ENCODE data around the gene SFSWAP. TPM values are rescaled to one million over a fixed set of nuclear protein-coding genes. Genes with fewer than 3 reads are reported as not detected.
"Not testable (repeated sequence)": the region's sequence is repeated elsewhere in the genome, so short reads cannot be mapped to it uniquely, and the experiment has no call there.

Gene SFSWAP
- polyA plus RNA-seq, 5 donors, result 45.5 to 60.3 (median 53.6) TPM

DNA sequence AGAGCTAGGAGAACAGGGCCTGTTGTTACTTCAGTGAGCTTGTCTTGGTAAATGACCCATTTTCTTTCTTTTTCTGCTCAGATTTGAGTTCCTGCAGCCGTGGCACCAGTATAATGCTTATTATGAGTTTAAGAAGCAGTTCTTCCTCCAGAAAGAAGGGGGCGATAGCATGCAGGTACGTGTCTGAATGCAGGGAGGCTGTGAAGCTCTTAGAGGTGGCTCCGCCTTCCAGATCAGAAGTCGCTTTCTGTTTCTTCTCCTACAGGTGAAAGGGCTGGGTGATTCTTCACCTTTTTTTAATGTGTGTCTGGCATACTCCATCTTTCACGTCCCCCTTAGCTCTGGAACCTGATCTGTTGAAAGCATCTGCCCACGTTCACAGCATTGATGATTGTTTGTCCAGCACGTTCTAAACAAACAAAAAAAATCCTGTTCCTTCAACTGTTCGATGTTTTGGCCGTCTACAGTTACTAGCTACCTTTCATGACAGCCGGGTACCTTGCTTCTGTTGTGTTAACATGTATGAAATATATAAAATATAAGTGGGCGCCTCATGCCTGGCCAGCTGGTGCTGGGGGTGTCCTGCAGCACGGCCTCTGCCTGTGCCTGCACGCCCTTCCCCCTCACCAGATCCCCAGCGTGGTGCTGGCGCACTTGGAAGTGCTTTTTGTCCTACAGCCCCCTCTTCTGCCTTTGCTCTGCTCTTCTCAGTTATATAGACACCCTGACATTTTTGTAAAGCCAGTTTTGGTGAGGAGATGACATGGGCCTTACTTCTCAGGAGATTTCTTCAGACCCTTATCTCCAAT, 44.6 kb downstream of the SFSWAP start:
- DNase-seq, result no peak

DNA sequence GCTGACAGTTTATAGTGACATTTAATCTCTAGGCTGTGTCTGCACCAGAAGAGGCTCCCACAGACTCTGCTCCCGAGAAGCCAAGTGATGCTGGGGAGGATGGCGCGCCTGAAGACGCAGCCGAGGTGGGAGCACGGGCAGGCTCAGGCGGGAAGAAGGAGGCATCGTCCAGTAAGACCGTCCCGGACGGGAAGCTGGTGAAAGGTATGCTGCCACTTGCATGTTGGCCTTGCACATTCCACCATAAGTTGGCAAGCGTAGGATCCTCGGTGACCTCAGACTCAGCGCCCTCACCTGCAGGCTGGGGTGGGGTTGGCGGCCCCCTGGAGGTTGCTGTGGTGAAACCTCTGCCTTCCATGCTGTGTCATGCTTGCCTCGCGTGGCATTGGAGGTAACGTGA, 45.6 kb downstream of the SFSWAP start:
- no peak for DNase-seq

DNA sequence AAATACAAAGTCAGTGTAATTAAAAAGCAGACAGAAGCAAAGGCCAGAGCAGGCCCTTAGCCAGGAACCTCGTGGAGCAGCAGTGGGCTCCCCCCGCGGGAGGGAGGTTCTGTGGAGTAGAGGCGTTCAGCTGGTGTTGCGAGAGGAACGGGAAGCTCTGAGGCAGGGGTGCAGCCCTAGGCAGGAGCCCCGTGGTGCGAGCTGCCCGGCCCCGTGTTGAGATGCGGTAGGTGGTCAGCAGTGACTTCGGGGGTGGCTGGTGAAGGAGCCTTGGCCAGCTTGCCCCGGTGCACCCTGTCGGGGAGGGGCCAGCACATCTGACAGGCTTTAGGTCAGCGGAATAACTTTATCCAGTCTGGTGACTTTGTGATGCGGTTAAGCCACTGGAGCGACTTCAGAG, 46.2 kb downstream of the SFSWAP start:
- DNase-seq, result no peak

DNA sequence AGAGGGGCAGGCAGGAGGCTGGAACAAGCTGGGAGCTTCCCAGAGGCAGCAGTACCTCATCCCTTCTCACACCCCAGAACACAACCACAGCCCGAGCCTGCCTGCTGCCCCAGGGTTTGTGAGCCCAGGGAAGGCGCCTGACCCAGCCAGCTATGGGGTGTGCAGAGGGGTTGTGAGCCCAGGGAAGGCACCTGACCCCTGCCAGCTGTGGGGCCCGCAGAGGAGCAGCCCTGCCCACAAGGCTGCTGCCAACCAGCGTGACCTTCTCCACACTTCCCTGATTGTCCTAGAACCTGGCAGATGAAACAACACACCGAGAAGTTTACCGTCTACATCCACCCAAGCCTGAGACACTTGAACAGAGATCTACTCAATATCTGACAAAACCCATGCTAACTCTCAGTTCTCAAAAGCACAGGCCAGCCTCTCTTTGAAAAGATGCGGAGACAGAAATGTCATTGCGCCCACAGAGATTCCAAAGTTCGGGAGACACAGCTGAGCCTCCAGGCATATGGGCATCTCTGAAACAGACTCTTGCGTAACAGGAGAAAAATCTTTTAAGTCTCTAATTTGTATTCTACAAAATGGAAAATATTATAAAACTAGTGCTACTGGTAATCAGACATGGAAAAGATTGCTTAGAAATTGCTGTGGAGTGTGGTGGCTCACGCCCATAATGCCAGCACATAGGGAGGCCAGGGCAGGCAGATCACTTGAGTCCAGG, 47.3 kb downstream of the SFSWAP start:
- DNase-seq, result no peak

DNA sequence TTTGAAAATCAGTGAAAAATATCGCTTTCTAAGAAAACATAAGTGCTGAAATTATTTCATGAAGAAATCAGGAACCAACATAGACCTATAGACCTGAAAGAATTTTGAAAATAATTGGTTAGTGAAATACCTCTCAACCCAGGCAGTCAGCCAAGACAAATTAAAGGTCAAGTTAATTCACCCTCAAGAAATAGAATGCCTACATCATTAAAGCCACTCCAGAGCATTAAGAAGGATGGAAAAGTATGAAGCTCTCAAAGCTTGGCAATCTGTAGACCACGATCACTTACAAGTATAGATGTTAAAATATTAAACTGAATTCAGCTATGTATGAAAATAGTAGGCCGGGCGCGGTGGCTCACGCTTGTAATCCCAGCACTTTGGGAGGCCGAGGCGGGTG, 48.3 kb downstream of the SFSWAP start:
- peak; percentile 13 to 24 for DNase-seq

DNA sequence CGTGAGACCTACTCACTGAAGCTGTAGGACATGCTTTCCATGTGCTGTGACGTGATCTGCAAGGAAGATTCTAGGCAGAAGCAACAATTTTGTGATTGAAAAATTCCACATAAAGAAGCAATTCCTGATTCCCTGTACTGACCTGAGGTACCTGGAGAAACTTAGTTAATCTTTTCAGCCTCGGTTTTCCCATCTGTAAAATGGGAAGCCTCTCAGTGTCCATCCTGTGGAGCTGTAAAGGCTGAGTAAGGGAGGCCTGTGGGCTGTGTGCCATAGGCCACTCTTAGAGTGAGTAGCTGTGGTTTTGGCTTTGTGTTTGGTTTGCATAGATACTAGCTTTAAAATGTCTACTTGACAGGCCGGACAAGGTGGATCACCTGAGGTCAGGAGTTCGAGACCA, 50.7 kb downstream of the SFSWAP start:
- DNase-seq, result no peak

DNA sequence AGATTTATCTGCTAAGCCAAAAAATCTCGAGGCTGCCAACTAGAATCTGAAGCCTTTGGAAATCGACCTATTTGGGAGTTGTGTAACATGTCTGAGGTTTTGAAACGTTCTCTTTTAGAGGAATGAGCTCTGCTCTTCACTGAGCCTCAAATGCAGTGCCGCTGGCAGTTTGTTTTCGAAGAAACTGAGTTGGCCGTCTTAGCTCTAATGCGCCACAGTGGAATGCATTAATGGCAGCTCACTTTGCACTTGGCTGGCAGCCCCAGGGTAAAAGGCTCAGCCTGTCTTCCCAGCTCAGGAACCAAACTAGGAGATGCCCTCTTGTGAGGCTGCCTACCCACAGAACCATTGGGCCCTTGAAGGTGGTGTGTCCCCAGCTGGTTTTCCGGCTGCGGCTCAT, 53.8 kb downstream of the SFSWAP start:
- no peak for DNase-seq

DNA sequence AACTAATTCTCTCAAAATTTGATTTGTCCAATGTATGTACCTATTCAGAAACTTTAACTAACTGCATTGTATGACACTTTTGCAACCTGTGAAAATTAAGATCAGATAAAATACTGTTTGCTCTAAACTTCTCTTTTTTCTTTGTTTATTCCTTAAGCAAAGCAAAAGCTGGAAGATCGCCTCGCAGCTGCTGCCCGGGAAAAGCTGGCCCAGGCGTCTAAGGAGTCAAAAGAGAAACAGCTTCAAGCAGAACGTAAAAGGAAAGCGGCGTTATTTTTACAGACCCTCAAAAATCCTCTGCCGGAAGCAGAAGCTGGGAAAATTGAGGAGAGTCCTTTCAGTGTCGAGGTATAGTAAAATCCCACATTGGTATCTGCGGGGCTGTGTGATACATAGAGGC, 55.1 kb downstream of the SFSWAP start:
- no peak for DNase-seq

DNA sequence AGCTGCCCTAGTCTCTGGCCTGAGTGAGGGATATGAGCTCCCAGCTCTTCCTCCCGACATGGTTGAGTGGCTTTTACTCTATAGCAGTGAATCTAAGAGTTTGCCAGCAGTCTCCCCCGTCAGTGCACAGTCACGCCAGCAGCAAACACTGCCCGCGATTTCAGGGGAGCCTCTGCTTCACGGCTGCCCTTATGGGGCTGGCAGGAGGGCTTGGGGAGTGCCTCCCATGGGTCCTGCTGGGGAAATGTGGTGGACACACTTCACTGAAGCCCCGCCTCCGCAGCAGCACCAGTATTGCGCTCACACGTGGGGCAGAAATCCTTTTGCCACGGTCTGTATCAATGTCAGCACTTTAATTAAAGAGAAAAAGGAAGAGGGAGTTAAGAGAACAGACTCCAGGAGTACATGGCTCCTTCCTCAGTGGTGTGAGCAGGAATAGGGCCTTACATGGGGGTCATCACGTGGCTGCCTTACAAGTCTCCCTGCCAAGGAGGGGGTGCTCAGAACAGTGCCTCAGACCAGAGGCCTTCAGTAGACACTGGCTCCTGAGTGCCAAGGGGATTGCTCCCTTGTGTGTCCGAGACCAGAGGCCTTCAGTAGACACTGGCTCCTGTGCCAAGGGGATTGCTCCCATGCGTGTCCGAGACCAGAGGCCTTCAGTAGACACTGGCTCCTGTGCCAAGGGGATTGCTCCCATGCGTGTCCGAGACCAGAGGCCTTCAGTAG, 55.7 kb downstream of the SFSWAP start:
- no peak for DNase-seq

DNA sequence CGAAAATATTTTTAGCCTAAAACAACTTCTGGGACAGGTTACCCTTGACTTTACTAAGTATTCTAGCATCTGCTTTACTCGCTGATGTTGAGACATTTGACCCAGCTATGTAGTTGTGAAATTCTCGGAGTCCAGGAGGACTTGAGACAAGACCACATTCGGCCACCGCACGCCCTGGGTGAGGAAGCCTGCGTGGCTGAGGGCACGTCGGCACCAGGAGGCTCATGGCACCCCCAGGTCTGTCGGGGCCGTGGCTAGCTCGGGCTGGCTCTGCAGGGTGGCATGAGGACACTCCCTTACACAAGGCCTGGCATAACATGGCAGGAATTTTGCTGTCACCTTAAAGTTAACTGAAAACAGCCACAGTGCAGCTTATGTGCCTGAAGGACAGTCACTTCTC, 59.2 kb downstream of the SFSWAP start:
- no peak for DNase-seq

DNA sequence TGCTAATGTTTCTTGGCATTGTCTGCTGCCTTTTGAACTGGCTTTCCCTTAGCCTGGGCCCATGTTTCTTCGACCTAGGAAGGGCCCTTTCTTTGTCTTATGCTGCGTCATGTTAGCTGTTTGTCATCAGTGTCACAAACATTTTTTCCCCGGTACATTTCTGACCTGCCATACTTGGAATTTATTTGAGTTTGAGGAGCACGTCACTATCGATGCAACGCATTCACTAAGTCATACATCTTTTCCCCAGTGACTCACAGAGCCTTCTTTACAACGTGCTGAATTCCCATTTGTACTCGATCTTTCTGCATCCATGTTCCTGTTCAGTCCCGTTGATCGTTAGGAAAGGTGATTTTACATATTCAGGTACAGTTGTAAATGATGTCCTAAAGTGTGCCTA, 61.1 kb downstream of the SFSWAP start:
- no peak for DNase-seq

DNA sequence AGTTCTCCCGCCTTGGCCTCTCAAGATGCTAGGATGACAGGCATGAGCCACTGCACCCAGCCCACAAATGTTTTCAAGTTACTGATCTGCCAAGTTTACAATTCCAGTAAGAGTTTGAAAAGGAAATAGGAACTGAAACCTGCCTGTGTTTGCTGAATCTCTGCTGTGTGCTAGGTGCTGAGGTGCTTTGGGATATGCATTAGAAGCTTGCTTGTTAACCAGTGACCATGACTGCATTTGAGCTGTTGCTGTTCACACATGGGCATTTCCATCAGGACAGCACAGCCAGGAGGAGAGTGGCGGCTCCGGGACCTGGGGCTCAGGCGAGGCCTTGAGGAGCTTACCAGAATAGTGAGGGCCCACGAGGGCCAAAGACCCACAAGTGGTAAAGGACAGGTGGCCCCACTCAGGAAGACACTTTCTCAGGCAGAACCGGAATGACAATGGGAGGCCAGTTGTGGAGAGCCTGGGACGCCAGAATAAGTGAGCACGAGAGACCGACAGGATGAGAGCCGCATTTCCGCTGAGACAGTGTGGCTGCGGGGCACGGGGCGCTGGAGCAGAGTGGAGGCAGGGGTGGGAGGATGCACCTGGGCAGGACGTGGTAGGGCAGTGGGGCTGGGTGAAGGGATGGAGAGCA, 62.8 kb downstream of the SFSWAP start:
- no peak for DNase-seq

DNA sequence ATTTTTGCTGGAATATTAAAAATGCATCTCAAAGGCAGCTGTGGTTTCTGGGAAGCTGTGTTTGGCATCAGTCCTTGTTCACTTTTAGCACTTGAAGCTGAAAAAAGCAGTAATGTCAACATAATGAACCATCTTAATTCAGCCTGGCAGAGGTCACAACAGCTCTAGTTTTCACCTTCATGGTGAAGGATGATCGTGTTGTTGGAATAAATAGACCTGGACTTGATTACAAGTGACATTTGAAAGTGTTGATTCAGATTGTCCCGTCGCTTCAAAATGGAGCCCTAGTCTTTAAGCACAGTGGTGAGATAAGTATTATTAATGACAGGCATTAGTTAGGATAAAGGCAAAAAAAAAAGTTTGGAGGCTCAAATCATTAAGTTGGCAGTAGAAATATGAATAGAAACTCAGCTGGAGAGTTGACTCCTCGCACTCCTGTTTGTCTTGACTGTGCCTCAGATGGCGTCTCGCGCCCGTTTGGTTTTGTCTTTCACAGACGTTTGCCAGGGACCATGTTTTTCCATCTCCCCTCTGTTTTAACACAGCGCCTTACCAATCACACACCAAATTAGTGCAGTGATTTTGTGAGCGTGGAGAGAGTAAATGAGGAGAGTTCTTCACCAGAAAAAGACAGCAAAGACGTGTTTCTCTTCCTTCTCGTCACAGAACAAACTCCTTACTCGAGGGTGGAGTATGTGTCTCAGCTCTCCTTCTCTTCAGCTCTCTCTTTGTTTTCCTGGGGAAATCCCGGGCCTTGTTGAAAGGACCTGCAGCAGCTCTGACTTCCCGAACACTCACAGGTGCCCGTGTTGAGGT, 63.9 kb downstream of the SFSWAP start:
- DNase-seq, result no peak

DNA sequence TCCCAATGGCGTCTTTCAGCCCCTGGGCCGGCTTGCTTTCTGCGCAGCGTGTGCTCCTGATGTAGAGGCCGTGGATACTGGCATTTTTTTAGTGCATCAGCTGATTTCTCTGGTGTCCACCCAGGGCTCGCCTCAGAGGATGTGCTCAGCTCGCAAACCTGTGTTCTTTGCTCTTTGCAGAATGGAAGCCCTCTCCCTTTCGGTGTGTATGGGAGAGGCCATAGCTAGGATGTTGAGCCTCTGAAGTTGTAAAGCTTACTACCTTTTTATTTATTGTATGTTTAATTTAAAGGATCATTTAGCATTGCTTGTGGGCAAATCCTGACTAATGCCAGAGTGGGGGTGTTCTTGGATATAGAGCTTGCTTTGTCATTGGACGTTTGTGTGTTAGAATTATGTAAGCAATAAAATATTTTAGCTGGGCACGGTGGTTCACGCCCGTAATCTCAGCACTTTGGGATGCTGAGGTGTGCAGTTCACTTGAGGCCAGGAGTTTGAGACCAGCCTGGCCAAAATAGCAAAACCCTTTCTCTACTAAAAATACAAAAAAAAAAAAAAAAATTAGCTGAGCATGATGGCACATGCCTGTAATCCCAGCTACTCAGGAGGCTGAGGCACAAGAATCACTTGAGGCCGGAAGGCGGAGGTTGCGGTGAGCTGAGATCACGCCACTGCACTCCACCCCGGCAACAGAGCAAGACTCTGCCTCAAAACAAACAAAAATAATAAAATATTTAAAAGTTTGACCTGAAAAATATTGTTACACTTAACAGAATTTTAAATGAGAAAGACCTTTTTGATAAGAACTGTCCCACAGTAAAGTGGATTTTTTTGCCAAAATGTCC, 64.7 kb downstream of the SFSWAP start:
- no peak for DNase-seq

DNA sequence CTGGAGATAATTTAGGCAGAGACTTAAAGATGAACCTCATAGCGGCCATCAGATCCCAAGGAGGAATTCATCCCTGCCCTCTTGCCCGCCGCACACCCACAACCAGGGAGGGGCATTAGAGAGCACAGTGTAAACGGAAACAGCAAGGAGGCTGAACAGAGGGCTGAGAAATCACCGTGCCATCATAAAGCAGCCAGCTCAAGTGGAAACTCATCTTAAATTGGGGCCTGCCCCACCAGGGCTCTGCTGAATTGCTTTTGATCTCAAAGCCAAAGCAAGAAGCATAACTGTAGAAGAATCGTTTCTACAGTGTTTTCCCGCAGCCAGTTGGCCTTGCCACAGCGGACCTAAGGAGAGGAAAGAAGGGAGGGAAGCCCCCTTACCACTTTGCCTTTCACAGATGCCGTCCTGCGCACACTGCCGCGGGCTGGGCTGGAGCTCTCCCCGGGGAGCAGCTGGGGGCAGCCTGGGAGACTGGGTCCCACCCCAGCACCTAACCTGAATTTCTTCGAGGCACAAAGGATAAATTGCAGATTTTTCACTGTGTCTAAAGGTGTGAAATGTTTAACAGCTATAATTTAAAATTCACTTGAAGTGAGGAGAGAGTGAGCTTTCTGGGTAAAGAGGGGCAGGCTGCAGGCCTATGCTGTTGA, 65.5 kb downstream of the SFSWAP start:
- DNase-seq, result no peak

DNA sequence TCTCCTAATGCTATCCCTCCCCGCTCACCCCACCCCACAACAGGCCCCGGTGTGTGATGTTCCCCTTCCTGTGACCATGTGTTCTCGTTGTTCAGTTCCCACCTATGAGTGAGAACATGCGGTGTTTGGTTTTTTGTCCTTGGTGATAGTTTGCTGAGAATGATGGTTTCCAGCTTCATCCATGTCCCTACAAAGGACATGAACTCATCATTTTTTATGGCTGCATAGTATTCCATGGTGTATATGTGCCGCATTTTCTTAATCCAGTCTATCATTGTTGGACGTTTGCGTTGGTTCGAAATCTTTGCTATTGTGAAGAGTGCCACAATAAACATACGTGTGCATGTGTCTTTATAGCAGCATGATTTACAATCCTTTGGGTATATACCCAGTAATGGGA, 66.4 kb downstream of the SFSWAP start:
- DNase-seq, result not testable (repeated sequence)

DNA sequence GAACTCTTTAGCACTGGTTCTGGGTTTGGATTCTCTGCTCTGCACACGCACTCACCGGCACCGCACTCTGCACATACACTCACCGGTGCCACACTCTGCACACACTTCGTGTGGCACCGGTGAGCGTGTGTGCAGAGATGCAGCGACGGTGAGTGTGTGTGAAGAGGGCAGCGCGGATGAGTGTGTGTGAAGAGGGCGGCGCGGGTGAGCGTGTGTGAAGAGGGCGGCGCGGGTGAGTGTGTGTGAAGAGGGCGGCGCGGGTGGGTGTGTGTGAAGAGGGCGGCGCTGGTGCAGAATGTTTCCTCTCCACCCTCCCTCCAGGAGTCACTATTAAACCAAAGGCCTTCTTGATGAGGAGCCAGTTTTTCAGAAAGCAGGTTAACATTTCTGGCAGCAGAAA, 68.1 kb downstream of the SFSWAP start:
- DNase-seq, result no peak

DNA sequence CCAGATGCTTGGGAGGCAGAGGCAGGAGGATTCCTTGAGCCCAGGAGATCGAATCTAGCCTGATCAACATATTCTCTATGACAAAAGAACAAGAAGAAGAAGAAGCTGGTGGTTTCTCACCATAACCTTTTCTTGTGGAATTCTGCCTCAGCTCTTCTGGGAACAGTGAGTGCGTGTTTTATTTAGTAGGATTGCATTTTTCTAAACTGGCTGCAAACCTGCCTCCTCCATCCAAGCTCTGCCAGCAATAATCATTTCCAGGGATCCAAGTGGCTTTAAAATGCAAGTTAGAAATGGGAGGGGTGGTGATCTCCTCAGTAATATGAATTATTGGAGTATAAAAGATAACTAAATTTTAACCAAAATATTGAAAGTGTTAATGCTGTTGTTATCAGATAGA, 71.2 kb downstream of the SFSWAP start:
- DNase-seq, result no peak

DNA sequence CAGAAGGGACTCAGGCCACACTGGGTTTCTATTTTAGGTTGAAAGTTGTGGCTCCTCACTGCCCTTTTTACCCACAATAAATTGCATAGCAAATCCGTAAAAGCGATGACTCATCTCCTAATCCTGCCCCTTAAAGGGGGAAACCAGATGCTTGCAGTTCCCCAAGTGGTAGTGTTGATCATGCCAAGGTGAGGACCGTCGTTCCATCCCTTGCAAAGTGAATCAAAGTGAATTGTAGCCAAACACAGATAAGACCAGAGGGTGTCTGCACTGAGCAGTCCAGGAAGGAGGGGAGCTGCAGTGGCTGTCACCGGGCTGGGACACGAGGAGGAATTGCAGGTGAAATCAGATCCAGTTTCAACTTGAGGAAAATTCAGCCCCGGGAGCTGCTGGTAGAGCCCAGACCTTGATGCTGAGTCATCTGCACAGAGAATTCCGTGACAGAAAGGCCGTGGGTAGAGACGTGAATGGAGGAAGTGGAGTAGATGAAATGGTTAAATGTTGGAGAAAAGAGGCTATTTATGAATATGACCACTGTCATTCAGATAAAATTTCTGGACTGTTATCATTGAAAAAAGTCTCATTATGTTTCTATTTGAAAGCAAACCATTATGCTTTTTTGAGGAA, 73.1 kb downstream of the SFSWAP start:
- no peak for DNase-seq

Measured in right lung (tissue), 5 donors.